Eye (tissue), 1 donor: Measurements from ENCODE around the gene RNF220.
"Not testable (repeated sequence)": the region's sequence is repeated elsewhere in the genome, so short reads cannot be mapped to it uniquely, and the experiment has no call there.

Experiments
- DNase-seq: peaks from one replicate; pipeline ENCODE4 v3.0.0-alpha.2; 2015

RNF220 gene

GRCh38 chr1:44497422-44498170 is 92.5 kb downstream of the RNF220 start:
- DNase-seq: no peak

GRCh38 chr1:44499306-44499705 is 94.3 kb downstream of the RNF220 start:
- no peak for DNase-seq

GRCh38 chr1:44500181-44501046 is 95.4 kb downstream of the RNF220 start:
- peak; percentile 88 for DNase-seq

GRCh38 chr1:44501047-44501890 is 96.2 kb downstream of the RNF220 start:
- DNase-seq: peak; percentile 82

GRCh38 chr1:44502823-44503222 is 97.8 kb downstream of the RNF220 start:
- not testable (repeated sequence) for DNase-seq

DNA sequence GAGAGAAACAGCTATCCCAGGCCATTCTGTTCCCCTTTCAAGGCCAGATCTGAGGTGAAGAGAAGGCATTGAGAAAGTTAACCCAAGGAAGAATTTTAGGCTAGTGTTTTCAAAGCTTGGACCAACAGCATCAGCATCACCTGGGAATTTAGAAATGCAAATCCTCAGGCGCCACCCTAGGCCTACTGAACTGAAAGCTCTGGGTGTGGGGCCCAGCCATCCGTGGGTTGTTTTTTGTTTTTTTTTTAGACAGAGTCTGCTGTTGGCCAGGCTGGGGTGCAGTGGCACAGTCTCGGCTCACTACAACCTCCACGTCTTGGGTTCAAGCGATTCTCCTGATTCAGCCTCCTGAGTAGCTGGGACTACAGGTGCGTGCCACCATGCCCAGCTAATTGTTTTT is 98.6 kb downstream of the RNF220 start:
- DNase-seq: no peak

- peak; percentile 74 for DNase-seq
Observed at GRCh38 chr1:44505210-44505993, 100.3 kb downstream of the RNF220 start.

GRCh38 chr1:44507490-44508396 is 102.7 kb downstream of the RNF220 start:
- DNase-seq: peak; percentile 87

DNA sequence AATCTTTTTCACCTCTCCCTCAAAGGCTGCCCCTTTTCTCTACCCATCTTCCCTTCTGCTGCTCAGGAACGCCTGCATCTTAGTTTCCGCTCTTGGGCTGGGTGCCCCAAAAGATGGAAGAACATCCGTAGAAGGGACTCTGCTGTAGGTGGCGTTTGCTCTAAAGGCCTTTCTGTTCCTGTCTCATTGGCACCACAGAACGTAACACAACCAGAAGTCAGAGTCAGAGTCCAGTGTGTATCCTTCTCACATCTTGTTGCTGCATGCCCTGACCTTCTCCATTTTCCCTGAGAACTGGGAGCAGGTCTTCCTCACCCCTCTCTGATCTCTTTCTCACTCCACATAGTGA is 103.3 kb downstream of the RNF220 start:
- no peak for DNase-seq

DNA sequence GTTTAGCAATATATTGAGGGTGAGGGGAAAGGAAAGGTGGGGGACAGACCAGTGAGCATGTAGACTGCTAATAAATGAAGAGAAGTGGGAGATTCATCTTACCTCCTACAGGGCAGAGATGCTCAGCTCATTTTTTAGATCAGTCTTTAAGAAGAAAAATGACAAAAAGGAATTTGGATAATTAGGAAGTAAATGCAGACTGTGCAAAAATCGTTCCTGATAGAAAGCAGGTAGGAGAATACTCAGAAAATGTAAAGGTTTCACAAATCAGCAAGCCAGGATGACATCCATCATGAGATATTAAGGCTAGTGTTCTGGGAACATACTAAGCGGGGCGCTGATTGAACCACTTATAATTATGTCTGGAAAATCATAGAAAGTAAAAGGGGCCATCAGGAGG is 106.3 kb downstream of the RNF220 start:
- no peak for DNase-seq

DNA sequence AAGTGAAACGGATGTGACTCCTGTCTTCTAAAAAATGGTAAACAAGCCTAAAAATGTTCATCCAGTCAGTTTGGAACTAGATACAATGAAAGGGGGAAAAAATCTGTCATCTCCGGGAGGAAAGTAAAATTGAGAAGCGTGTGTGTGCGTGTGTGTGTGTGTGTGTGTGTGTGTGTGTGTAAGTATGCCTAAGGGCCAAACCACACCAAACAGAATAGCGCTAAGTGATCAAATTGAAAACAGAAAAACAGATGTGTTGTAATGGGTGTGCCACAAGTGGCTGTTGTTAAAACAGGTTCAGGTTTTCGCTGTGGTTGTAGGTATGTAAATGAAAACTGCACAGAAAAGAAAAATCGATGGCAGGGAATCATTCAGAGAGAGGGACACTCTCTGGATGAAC is 106.7 kb downstream of the RNF220 start:
- no peak for DNase-seq

DNA sequence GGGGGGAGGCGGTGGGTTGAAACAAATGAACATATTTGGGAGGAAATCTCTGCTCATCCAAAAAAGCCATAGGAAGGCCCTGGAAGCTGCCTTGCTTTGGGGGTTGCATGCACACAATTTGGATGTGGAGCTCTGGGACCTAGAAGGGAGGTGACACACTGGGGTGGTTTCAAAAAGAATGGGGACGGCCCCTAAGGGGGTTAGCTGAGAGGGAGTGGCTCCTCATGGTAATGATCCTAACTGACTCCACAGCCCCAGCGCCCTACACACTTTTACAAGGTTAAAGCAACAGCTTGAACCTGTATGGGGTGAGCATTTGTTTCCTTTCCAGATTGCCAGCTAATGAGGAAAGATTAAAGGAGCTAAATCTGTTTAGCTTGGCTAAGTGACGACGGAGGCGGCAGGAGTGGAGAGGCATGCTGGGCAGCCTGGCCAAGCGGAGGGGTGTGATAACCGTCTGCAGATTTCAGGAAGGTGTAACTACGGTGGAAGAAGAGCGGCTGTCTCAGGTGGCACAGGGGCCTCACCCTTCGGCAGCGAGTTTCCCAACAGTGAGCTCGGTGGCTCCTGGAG is 107.3 kb downstream of the RNF220 start:
- no peak for DNase-seq

GRCh38 chr1:44513111-44513510 is 108.1 kb downstream of the RNF220 start:
- DNase-seq: no peak

- DNase-seq: no peak
Observed at GRCh38 chr1:44514673-44515072, 109.6 kb downstream of the RNF220 start.

DNA sequence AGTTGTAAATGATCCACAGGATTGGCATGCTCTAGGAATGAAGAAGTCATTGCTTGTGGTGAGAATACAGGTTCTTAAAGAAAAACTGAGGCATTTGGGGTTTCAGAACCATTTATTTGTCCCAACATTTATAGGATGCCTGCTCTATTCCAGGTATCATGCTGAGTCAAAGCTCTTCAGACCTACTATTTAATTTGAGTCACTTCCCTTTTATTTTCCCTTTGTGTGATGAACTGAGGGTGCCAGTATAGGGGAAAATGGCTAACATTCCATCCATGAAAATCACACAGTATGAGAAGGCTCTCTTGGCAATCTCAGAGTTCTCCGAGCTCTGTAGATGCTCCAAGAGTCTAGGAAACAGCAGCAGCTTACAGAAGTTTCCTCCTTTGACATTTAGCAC is 110.4 kb downstream of the RNF220 start:
- no peak for DNase-seq

GRCh38 chr1:44519035-44519676 is 114.1 kb downstream of the RNF220 start:
- no peak for DNase-seq

DNA sequence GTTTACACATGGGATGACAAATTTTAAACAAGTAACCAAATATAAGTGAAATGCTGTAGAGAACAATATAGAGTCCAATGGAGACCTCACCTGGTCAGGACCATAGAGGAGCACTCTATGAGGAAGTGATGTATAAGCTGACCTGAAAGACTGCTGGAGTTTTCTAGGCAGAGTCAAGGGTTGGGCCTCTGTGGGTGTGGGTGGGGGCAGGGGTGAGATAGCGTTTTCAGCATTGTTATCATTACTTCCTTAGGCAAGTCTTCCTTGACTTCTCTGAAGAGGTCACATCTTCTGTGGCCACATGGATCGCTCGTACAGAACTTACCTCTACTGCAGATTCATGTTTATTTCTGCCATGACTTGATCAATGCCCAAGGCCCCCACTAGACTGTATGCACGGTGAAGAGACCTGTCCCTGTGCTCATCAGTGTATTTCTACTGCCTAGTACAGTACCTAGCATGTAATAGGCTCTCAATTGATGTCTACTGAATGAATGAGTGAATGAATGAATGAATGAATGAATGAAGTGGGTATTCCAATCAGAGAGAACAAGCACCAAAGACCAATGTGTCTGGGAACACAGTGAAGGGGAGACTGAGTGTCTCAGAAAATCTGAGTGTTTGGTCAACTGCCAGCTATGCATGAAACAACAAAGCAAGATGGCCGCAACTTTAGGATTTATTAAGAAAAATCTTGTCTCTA is 116.5 kb downstream of the RNF220 start:
- DNase-seq: no peak

GRCh38 chr1:44523593-44524591 is 118.8 kb downstream of the RNF220 start:
- peak; percentile 70 for DNase-seq
